Breast epithelium (tissue), 3 donors: ENCODE data around the gene CTNNA3.

ENCODE experiments used
- CTCF ChIP-seq, 3 donors: fragments of 450-650 bp; IDR thresholded peaks; one replicate each; pipeline ENCODE4 v1.5.1; 2016 to 2017; ENCODE audit warnings: antibody characterized with exemption in 3 of 3, mild to moderate bottlenecking in 3 of 3, moderate library complexity in 3 of 3
- POLR2A ChIP-seq: fragments of 450-650 bp; IDR thresholded peaks from one replicate; pipeline ENCODE4 v1.6.1; 2016; ENCODE audit warnings: antibody characterized with exemption, mild to moderate bottlenecking, moderate library complexity
- POLR2AphosphoS5 ChIP-seq, 3 donors: sonication (generic); formaldehyde crosslinking; IDR thresholded peaks; one replicate each; pipeline ENCODE4 v1.6.1; 2017; ENCODE audit warnings: antibody characterized with exemption in 3 of 3

- no peak for TF ChIP-seq POLR2AphosphoS5 (IDR thresholded peaks at IDR 0.05)
- no peak for TF ChIP-seq CTCF (IDR thresholded peaks at IDR 0.05)
- TF ChIP-seq POLR2A, result no peak
These were observed 1403.5 kb downstream of the CTNNA3 start for GRCh38 chr10:66292456-66292855.
